Activated naive CD8-positive, alpha-beta T cell treated with anti-CD3 and anti-CD28 coated beads for 36 hours (primary cell): ENCODE measurements around the gene SCCPDH. TPM values are rescaled to one million over a fixed set of nuclear protein-coding genes. Genes with fewer than 3 reads are reported as not detected.
"Not testable (repeated sequence)": the region's sequence is repeated elsewhere in the genome, so short reads cannot be mapped to it uniquely, and the experiment has no call there.

Experiments
- DNase-seq: peaks from one replicate; pipeline ENCODE4 v3.0.0; 2021
- H3K27ac Mint-ChIP-seq: one replicate; pipeline ENCODE4 v1.8.0; 2022; ENCODE audit warnings: mild to moderate bottlenecking, moderate library complexity, mixed read lengths
- H3K27me3 Mint-ChIP-seq: one replicate; pipeline ENCODE4 v1.8.0; 2022; ENCODE audit warnings: mild to moderate bottlenecking, mixed read lengths
- H3K36me3 Mint-ChIP-seq: one replicate; pipeline ENCODE4 v1.8.0; 2021; ENCODE audit warnings: mild to moderate bottlenecking, mixed read lengths
- H3K4me1 Mint-ChIP-seq: one replicate; pipeline ENCODE4 v1.8.0; 2021; ENCODE audit warnings: mixed read lengths
- H3K4me3 Mint-ChIP-seq: one replicate; pipeline ENCODE4 v1.8.0; 2022; ENCODE audit warnings: mild to moderate bottlenecking, moderate library complexity, mixed read lengths
- H3K9me3 Mint-ChIP-seq: one replicate; pipeline ENCODE4 v1.8.0; 2022; ENCODE audit warnings: mixed read lengths
- total RNA-seq, 2 experiments: library from RNA; stranded (reverse); gene quantifications; one replicate each; pipeline ENCODE4 v1.2.3, GENCODE V29; 2021

SCCPDH gene
- total RNA-seq, 2 experiments from 2014 or later, result 45.8 to 46.3 TPM

- Mint-ChIP-seq H3K27me3 (no peaks in the 10 kb centered on the region), H3K4me1 (no peaks in the 10 kb centered on the region), H3K27ac (no peak overlapping the region), H3K4me3 (no peak overlapping the region), H3K9me3 (no peaks in the 10 kb centered on the region), H3K36me3 (no peaks in the 10 kb centered on the region)
- DNase-seq, result no peak
These were observed 81.0 kb downstream of the SCCPDH start for GRCh38 chr1:246805135-246805716.

- Mint-ChIP-seq H3K27me3 (peaks cover 4% of the 10 kb centered on the region), H3K4me1 (no peaks in the 10 kb centered on the region), H3K27ac (no peak overlapping the region), H3K9me3 (no peaks in the 10 kb centered on the region), H3K4me3 (no peak overlapping the region), H3K36me3 (no peaks in the 10 kb centered on the region)
- no peak for DNase-seq
These were observed 85.3 kb downstream of the SCCPDH start for GRCh38 chr1:246809473-246809872.

DNA sequence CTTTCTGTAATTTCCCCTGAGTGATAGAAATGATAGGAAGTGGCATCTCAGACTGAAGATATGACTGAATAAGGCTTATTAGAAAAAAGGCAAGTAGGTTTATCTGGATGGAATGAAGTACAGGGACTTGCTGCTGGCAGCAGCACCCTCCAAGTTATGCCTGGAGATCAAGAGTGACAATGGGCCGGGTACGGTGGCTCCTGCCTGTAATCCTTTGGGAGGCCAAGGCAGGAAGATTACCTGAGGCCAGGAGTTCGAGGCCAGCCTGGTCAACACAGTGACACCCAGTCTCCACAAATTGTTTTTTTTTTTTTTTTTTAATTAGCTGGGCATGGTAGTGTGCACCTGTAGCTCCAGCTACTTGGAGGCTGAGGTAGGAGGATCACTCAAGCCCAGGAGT is 87.8 kb downstream of the SCCPDH start:
- H3K36me3 Mint-ChIP-seq, result no peaks in the 10 kb centered on the region
- DNase-seq, result no peak
- no peak overlapping the region for H3K27ac Mint-ChIP-seq
- no peaks in the 10 kb centered on the region for H3K4me1 Mint-ChIP-seq
- peaks cover 8% of the 10 kb centered on the region for H3K27me3 Mint-ChIP-seq
- H3K9me3 Mint-ChIP-seq, result peaks cover 2% of the 10 kb centered on the region
- no peak overlapping the region for H3K4me3 Mint-ChIP-seq

GRCh38 chr1:246813325-246813724 is 89.1 kb downstream of the SCCPDH start:
- not testable (repeated sequence) for H3K4me3 Mint-ChIP-seq, DNase-seq, H3K27me3 Mint-ChIP-seq, H3K36me3 Mint-ChIP-seq, H3K9me3 Mint-ChIP-seq, H3K27ac Mint-ChIP-seq, H3K4me1 Mint-ChIP-seq

DNA sequence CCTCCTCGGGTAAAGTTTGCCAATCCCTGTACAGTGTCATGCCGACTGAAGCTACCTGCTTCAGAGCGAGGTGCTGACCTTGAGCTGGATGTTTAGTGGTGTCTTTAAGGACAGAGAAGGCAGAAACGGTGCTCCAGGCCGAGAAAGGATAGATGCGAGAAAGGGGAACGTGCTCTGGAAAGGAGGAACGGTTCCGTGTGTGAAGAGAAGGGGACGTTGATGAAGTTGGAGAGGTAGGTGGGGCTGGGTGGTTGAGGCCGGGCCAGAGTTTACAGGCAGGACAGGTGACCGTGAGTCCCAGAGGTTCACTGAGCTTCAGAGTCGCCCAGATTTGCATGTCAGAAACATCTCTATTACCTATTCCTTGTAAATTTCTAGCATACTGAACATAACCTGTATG is 90.7 kb downstream of the SCCPDH start:
- H3K27me3 Mint-ChIP-seq, result peaks cover 8% of the 10 kb centered on the region
- no peaks in the 10 kb centered on the region for H3K36me3 Mint-ChIP-seq
- H3K27ac Mint-ChIP-seq, result no peak overlapping the region
- no peak overlapping the region for H3K4me3 Mint-ChIP-seq
- no peaks in the 10 kb centered on the region for H3K4me1 Mint-ChIP-seq
- DNase-seq, result no peak
- peaks cover 8% of the 10 kb centered on the region for H3K9me3 Mint-ChIP-seq

- Mint-ChIP-seq H3K36me3 (no peaks in the 10 kb centered on the region), H3K4me1 (peaks cover 3% of the 10 kb centered on the region), H3K4me3 (no peak overlapping the region), H3K27me3 (peaks cover 12% of the 10 kb centered on the region), H3K9me3 (peaks cover 8% of the 10 kb centered on the region), H3K27ac (no peak overlapping the region)
- DNase-seq, result no peak
These were observed 91.6 kb downstream of the SCCPDH start for GRCh38 chr1:246815693-246816270.

Other genes starting within 250 kb of the SCCPDH start
- gene SMYD3, start 217.1 kb upstream of the SCCPDH start, total RNA-seq, result 10 to 100 TPM; 16.4 to 18.4 TPM
- gene TFB2M, start 158.1 kb upstream of the SCCPDH start, total RNA-seq, result 10 to 100 TPM; 33.1 to 35.9 TPM
- 10 to 100 TPM; 25.8 to 26.1 TPM for gene CNST, start 158.0 kb upstream of the SCCPDH start, total RNA-seq
- gene AHCTF1, start 207.5 kb downstream of the SCCPDH start, total RNA-seq, result 10 to 100 TPM; 52.2 to 62.2 TPM